Stimulated activated CD4-positive, alpha-beta T cell treated with anti-CD3 and anti-CD28 coated beads, TNF-alpha, amount 100 ng/mL, for 24 hours (primary cell): Measurements from ENCODE around the gene TGFB2.

Experiments used
- DNase-seq, 3 experiments: peaks; one replicate each; pipeline ENCODE4 v3.0.0-alpha.2; 2020; ENCODE audit warnings: low read depth in 3 of 3

Gene TGFB2

GRCh38 chr1:218462116-218462515 is 117.0 kb downstream of the TGFB2 start:
- DNase-seq = no peak

GRCh38 chr1:218462587-218462986 is 117.5 kb downstream of the TGFB2 start:
- DNase-seq = no peak

DNA sequence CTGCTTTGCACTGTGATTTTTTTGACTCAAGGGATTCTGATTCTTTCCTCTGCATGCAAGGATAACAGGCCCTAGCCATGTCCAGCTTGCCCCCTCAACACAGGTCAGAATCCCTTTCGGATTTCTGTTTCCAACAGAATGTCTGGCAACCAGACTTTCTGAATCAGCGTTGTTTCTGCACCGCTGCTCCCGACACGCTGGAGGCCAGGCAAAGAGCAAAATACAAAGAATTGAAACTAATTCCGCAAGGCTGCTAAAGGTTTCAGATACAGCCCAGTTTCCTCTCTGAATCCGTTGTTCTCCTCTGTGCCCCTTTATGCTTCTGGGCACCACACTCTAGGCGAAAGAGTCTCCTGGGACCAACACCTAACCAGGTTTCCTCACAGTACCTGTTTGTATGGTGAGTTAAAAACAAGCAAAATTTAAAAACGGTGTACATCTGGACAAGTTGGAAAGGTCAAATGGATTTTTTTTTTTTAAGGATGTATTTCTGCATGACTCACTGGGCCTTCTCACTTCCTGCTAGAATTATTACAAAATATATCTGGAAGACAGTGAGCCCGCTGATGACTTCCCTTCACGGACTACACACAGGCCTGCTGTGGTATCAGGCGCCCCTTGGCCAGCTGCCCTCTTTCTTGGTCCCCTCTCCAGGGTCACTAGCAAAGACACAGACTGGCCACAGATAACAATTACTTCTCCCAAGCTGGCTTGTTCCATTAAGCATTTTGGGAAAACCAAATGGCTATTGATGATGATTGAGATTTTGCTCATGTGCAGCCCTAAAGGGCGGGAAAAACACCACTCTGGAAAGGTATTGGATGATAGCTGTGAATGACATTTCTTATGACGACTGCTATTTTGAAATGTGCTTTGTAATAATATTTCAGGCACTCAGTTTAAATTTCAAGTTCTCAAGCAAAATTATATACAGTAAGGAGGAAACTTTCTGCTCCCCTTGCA is 118.3 kb downstream of the TGFB2 start:
- no peak for DNase-seq

GRCh38 chr1:218464871-218465270 is 119.7 kb downstream of the TGFB2 start:
- no peak for DNase-seq

- DNase-seq = no peak
Measured at GRCh38 chr1:218466341-218467010, 121.3 kb downstream of the TGFB2 start.

GRCh38 chr1:218467101-218468072 is 122.3 kb downstream of the TGFB2 start:
- no peak for DNase-seq

GRCh38 chr1:218468711-218469110 is 123.6 kb downstream of the TGFB2 start:
- no peak for DNase-seq

DNA sequence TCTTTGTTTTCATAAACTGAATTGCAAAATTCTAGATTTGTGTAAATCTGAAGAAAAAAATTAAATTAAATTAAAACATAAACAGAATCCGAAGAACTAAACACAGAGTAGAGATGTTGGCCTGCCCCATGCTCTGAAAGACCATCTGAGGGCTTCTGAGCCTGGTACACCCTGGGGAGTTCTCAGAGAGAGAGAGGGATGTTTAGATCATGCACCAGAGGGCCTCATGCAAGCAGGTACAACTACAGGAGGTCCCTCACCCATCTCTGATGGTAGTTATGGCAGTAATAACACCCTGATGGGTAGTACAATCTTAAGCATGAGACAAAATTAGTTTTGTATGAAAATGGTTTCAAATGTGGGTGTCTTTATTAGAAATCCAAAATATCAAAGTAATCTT is 127.7 kb downstream of the TGFB2 start:
- no peak for DNase-seq

GRCh38 chr1:218473522-218473921 is 128.4 kb downstream of the TGFB2 start:
- DNase-seq = no peak

- DNase-seq = no peak
Measured at GRCh38 chr1:218474128-218474527, 129.0 kb downstream of the TGFB2 start.

GRCh38 chr1:218475275-218475674 is 130.1 kb downstream of the TGFB2 start:
- no peak for DNase-seq

GRCh38 chr1:218475699-218476098 is 130.6 kb downstream of the TGFB2 start:
- DNase-seq = no peak

DNA sequence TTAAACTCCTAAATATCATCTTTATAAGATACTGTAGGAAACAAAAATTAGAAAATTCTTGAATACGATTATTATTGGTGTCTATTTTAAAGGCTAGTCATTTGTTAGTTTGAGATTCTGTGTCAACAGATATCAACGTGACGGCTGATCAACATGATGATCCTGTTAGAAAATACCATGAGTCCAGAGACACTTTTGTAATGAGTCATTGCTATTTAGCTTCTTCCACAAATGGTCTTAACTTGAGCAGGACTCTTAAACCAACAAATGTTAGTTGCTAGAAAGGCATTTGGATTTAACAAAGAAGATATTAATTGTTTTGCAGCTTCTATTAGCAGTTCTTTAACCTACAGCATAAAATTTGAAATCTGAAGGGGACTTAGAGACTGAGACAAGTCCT is 131.2 kb downstream of the TGFB2 start:
- no peak for DNase-seq

- DNase-seq = no peak
Measured at GRCh38 chr1:218478336-218478735, 133.2 kb downstream of the TGFB2 start.

GRCh38 chr1:218479436-218480115 is 134.4 kb downstream of the TGFB2 start:
- DNase-seq = no peak

GRCh38 chr1:218480137-218480536 is 135.0 kb downstream of the TGFB2 start:
- no peak for DNase-seq

- no peak for DNase-seq
Measured at GRCh38 chr1:218480588-218481099, 135.5 kb downstream of the TGFB2 start.

DNA sequence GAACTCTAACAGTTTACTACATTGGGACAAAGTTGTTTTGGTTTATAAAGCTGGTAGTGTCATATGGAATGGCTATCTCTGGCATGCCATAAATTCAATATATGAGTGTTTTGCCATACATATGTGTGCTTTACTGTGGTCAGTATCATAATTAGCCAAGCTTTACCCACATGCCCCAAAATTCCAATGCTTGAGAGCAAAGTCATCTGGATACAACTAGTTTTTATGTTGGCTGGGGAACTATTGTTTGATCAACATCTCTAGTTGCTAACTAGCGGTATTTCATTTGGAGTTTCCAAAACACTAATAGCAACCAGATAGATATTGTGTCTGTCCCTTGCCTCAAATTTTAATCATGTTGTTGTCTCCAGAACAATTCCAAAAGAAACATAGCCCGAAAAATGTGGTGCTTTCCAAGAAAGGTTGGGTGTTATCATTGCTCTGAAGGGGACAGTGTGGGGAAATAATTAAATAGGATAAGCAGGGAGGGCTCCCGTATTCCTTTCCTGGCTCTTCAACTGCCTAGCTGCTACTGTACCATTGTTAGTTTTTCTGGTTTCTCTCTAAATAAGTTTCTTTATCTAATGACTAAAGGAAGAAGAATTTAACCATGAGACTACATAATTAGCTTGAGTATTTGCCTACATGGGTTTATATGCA is 136.1 kb downstream of the TGFB2 start:
- DNase-seq = no peak

- DNase-seq = no peak
Measured at GRCh38 chr1:218482683-218483082, 137.5 kb downstream of the TGFB2 start.

DNA sequence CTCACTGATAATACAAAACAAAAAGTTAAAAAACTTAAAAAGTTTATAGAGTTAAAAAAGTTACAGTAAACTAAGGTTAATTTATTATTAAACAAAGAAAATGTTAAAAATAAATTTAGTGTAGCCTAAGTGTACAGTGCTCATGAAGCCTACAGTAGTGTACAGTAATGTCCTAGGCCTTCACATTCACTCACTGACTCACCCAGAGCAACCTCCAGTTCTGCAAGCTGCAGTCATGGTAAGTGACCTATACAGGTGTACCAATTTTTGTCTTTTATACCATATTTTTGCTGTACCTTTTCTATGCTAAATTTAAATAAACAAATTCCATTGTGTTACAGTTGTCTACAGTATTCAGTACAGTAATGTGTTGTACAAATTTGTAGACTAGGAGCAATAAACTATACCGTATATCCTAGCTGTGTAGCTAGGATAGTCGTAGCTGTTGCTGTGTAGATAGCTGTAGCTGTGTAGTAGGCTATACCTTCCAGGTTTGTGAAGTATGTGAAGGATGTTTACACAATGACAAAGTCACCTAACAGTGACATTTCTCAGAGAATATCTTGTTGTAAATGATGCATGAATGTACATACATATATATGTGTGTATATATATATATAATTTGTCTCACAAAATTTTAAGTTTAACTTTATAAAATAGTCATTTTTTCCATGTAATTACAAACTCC is 140.2 kb downstream of the TGFB2 start:
- no peak for DNase-seq
